ENCODE results near the gene REEP6. TPM values are rescaled to one million over a fixed set of nuclear protein-coding genes. Genes with fewer than 3 reads are reported as not detected.

Gene REEP6
- total and polyA plus RNA-seq, 11 donors = 1.9 to 6.0 (median 3.6) TPM

DNA sequence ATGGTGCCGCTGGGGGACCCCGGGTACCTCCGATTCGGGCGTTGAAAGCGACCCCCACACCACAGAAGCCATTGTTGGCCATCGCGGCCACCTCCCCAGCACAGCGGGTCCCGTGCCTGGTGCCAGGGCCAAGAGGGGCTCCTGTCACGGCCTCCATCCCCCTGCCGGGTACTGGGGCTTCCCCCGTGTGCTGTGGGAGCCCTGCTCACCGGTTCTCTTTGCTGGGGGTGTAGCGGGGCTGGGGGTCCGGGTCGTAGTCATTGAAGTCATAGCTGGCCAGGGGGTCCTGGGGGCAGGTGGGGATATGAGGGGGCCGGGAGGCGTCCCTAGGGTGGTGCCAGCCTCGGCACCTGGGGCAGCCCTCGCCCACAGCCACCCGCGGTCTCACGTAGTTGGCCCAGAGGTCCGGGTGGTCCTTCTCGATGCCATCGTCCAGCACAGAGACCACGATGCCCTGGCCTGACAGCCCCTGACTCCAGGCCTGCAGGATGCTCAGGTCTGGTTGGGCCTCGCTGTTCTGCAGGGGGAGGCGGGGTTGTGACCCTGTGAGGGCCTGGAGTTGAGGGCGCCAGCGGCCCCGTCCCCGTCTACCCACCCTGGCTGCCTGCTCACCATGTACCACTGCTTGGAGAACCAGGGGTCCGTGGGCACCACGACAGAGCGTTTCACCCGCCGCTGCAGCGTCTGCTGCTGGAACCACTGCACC is 3.3 kb upstream of the REEP6 start:
- WGBS, 4 donors = 90 to 93% (median 92%) methylated on average over 24 to 40 of the region's 40 CpGs
- peak in 1 of 5 donors; percentile 19 for DNase-seq

DNA sequence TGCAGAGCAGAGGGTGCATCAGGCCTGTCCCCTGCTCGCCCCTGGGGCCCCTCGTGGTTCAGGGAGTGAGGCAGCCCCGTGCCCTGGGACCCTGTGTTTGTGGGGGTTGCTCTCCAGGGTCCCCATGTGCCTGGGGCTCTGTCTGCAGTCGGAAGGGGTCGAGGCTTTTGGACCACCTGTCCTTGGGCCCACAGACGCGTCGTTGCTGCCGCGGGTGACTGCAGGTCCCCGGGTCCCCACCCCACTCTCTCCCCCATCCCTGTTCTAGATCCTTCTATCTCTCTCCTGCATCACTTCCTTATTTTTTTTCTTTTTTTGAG is 2.7 kb upstream of the REEP6 start:
- intact Hi-C loops (cut with DNase I) = no loop called here
- DNase-seq (no peak), ATAC-seq (no peak)
- H3K27me3 ChIP-seq = peaks cover 0 to 13% (median 0%) of the 10 kb centered on the region in 9 donors
- TF ChIP-seq, protein P1, sequence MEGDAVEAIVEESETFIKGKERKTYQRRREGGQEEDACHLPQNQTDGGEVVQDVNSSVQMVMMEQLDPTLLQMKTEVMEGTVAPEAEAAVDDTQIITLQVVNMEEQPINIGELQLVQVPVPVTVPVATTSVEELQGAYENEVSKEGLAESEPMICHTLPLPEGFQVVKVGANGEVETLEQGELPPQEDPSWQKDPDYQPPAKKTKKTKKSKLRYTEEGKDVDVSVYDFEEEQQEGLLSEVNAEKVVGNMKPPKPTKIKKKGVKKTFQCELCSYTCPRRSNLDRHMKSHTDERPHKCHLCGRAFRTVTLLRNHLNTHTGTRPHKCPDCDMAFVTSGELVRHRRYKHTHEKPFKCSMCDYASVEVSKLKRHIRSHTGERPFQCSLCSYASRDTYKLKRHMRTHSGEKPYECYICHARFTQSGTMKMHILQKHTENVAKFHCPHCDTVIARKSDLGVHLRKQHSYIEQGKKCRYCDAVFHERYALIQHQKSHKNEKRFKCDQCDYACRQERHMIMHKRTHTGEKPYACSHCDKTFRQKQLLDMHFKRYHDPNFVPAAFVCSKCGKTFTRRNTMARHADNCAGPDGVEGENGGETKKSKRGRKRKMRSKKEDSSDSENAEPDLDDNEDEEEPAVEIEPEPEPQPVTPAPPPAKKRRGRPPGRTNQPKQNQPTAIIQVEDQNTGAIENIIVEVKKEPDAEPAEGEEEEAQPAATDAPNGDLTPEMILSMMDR (IDR thresholded peaks at IDR 0.05) = no peak
- no peak for TF ChIP-seq POLR2A (IDR thresholded peaks at IDR 0.05)
- H3K36me3 ChIP-seq = no peaks in the 10 kb centered on the region
- no peak overlapping the region for H3K27ac ChIP-seq
- H3K9me3 ChIP-seq = no peaks in the 10 kb centered on the region
- peaks cover 3 to 28% (median 14%) of the 10 kb centered on the region in 12 donors for H3K4me1 ChIP-seq
- no peak overlapping the region for H3K4me3 ChIP-seq
- WGBS, 4 donors = 85 to 96% (median 89%) methylated on average over 9 to 11 of the region's 11 CpGs

More for the DNA sequence above, 3.3 kb upstream of the REEP6 start:
- intact Hi-C loops (cut with DNase I) = no loop called here
- Histone ChIP-seq H3K27me3 (peaks cover 0 to 12% (median 0%) of the 10 kb centered on the region in 9 donors), H3K27ac (no peak overlapping the region), H3K4me1 (peaks cover 3 to 22% (median 14%) of the 10 kb centered on the region in 12 donors), H3K9me3 (no peaks in the 10 kb centered on the region), H3K4me3 (no peak overlapping the region), H3K36me3 (no peaks in the 10 kb centered on the region)
- TF ChIP-seq POLR2A (IDR thresholded peaks at IDR 0.05) = no peak
- TF ChIP-seq, protein P1 (IDR thresholded peaks at IDR 0.05) = no peak
- no peak for ATAC-seq

DNA sequence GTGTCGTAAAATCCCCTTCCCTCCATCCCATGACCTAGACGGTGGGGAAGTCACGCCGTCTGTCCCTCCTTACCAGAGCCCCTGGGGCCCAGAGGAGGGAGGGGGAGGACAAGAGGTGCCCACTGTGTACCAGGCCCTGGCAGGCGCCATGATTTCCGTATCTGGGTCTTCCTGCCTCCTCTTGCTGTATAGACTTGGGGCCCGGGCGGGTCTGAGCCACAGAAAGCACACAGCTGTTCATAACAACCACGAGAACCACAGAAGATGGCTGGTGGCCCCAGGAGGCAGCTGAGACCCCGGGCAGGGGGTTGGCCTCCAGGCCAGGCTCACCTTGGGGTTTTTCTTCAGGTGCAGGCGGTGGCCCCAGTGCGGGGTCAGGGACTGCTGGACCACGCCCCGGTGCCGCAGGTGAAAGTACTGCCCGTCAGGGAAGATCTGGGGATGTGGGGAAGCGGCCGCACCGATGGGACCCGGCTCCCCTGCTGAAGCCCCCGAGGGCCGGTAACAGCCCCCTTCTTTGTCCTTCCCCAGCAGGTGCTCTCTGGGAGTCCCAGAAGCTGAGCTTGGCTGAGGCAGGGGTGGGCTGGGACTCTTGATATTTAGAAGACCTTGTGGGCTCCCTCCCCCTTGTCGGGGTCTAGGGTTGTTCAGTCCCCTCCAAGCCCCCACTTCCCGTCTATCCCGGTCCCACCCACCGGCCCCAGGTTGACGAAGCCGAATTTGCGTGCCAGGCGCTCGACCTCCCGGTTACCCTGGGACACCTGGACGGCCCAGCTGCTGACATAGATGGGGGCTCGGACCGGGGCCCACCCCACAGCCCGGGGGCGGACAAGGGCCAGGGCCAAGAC is 1.3 kb upstream of the REEP6 start:
- intact Hi-C loops (cut with DNase I) = loop anchor here in 1 of 10 donors (1.0 to 2.0 kb wide), 2 partner anchors 10 to 163 kb away; partner anchors contain the start of genes C19orf25 and TCF3
- Histone ChIP-seq H3K27ac (peak overlapping the region in 11 of 12 donors; percentile 55 to 87 (median 78)), H3K4me3 (peak overlapping the region; percentile 8 to 77 (median 58)), H3K4me1 (peaks cover 3 to 29% (median 14%) of the 10 kb centered on the region in 12 donors), H3K9me3 (no peaks in the 10 kb centered on the region), H3K27me3 (peaks cover 0 to 13% (median 0%) of the 10 kb centered on the region in 9 donors), H3K36me3 (no peaks in the 10 kb centered on the region)
- DNase-seq (peak in 2 of 5 donors; percentile 33 to 68), ATAC-seq (no peak)
- 29 to 41% (median 36%) methylated on average over 23 to 37 of the region's 37 CpGs for WGBS, 4 donors
- TF ChIP-seq, protein P1 (IDR thresholded peaks at IDR 0.05) = no peak
- peak in 1 of 2 donors; percentile 25 for TF ChIP-seq POLR2A (IDR thresholded peaks at IDR 0.05)
